Peyer's patch (tissue), 4 donors: ENCODE data around the gene NPTN.

Source experiments
- CTCF ChIP-seq, 6 experiments: fragments of 450-650 bp in 4 of 6; fragments of 200-600 bp in 2 of 6; sonication (generic) in 1 of 6; IDR thresholded peaks; one replicate each; pipeline ENCODE4 v1.5.1; 2017 to 2019; ENCODE audit warnings: antibody characterized with exemption in 6 of 6, mild to moderate bottlenecking in 3 of 6, moderate library complexity in 1 of 6
- POLR2A ChIP-seq, 2 donors: fragments of 450-650 bp; IDR thresholded peaks; one replicate each; pipeline ENCODE4 v1.5.1; 2017; ENCODE audit warnings: antibody characterized with exemption in 2 of 2, mild to moderate bottlenecking in 2 of 2, moderate library complexity in 2 of 2

- TF ChIP-seq POLR2A (IDR thresholded peaks at IDR 0.05), result no peak
- TF ChIP-seq CTCF (IDR thresholded peaks at IDR 0.05), result no peak
Observed at GRCh38 chr15:73680549-73680948, 47.4 kb upstream of the NPTN start.
